Liver (tissue), 9 donors: ENCODE measurements around the gene R3HCC1L. TPM values are rescaled to one million over a fixed set of nuclear protein-coding genes. Genes with fewer than 3 reads are reported as not detected.

ENCODE experiments used
- DNase-seq: peaks from one replicate; pipeline ENCODE4 v3.0.0-alpha.2; 2017; ENCODE audit warnings: low spot score
- H3K27ac ChIP-seq, 2 donors: one replicate each; pipeline ENCODE4 v1.7.0; 2013; ENCODE audit warnings: inconsistent platforms in 2 of 2, low read length in 2 of 2, control low read depth in 1 of 2, low read depth in 1 of 2, mild to moderate bottlenecking in 1 of 2
- H3K27me3 ChIP-seq, 4 donors: one replicate each; pipeline versions ENCODE4 v1.6.1 to v1.7.0; 2013; ENCODE audit warnings: low read length in 3 of 4, inconsistent platforms in 1 of 4, mild to moderate bottlenecking in 1 of 4, moderate library complexity in 1 of 4; ENCODE audit not compliant: control insufficient read depth in 4 of 4, insufficient read depth in 4 of 4
- H3K36me3 ChIP-seq, 4 donors: one replicate each; pipeline versions ENCODE4 v1.6.1 to v1.7.0; 2013; ENCODE audit warnings: low read length in 3 of 4, mild to moderate bottlenecking in 3 of 4, low read depth in 1 of 4, moderate library complexity in 1 of 4; ENCODE audit not compliant: control insufficient read depth in 4 of 4, insufficient read depth in 3 of 4
- H3K4me1 ChIP-seq, 4 donors: one replicate each; pipeline versions ENCODE4 v1.6.1 to v1.7.0; 2013; ENCODE audit warnings: low read length in 3 of 4, mild to moderate bottlenecking in 3 of 4, moderate library complexity in 1 of 4; ENCODE audit not compliant: control insufficient read depth in 4 of 4, insufficient read depth in 4 of 4
- H3K4me3 ChIP-seq, 3 donors: one replicate each; pipeline versions ENCODE4 v1.6.1 to v1.7.0; 2013; ENCODE audit warnings: low read length in 3 of 3, control low read depth in 1 of 3, low read depth in 1 of 3, mild to moderate bottlenecking in 1 of 3
- H3K9ac ChIP-seq, 2 donors: one replicate each; pipeline ENCODE4 v1.7.0; 2013; ENCODE audit warnings: low read length in 2 of 2, mild to moderate bottlenecking in 2 of 2, moderate library complexity in 2 of 2, control low read depth in 1 of 2, low read depth in 1 of 2
- H3K9me3 ChIP-seq, 4 donors: one replicate each; pipeline versions ENCODE4 v1.6.1 to v1.7.0; 2013; ENCODE audit warnings: low read length in 3 of 4; ENCODE audit not compliant: control insufficient read depth in 4 of 4
- EGR1 ChIP-seq, 2 donors: IDR thresholded peaks; 2 replicates each; pipeline ENCODE4 v1.6.1; 2016 to 2018; ENCODE audit warnings: antibody characterized with exemption in 2 of 2, low read depth in 2 of 2
- FOXA1 ChIP-seq: IDR thresholded peaks from 2 replicates; pipeline ENCODE4 v1.6.1; 2016; ENCODE audit warnings: antibody characterized with exemption
- FOXA2 ChIP-seq: IDR thresholded peaks from 2 replicates; pipeline ENCODE4 v1.6.1; 2016; ENCODE audit warnings: antibody characterized with exemption
- GABPA ChIP-seq, 2 donors: IDR thresholded peaks in 1 of 2; conservative IDR thresholded peaks in 1 of 2; 2 replicates each; pipeline ENCODE4 v1.6.1; 2016; ENCODE audit warnings: antibody characterized with exemption in 2 of 2, mild to moderate bottlenecking in 1 of 2, moderate library complexity in 1 of 2
- HNF4A ChIP-seq, 2 donors: conservative IDR thresholded peaks; 2 replicates each; pipeline ENCODE4 v1.6.1; 2016; ENCODE audit warnings: antibody characterized with exemption in 2 of 2, mild to moderate bottlenecking in 2 of 2
- HNF4G ChIP-seq: IDR thresholded peaks from 2 replicates; pipeline ENCODE4 v1.6.1; 2016; ENCODE audit warnings: antibody characterized with exemption
- JUND ChIP-seq, 2 donors: IDR thresholded peaks; 2 replicates each; pipeline ENCODE4 v1.6.1; 2016; ENCODE audit warnings: antibody characterized with exemption in 2 of 2
- NR2F2 ChIP-seq: IDR thresholded peaks from 2 replicates; pipeline ENCODE4 v1.6.1; 2016; ENCODE audit warnings: antibody characterized with exemption
- RAD21 ChIP-seq, 2 donors: IDR thresholded peaks; 2 replicates each; pipeline ENCODE4 v1.6.1; 2016; ENCODE audit warnings: antibody characterized with exemption in 2 of 2, mild to moderate bottlenecking in 2 of 2
- RXRA ChIP-seq, 2 donors: IDR thresholded peaks; 2 replicates each; pipeline ENCODE4 v1.6.1; 2017 to 2018; ENCODE audit warnings: antibody characterized with exemption in 2 of 2, mild to moderate bottlenecking in 1 of 2
- SP1 ChIP-seq: IDR thresholded peaks from 2 replicates; pipeline ENCODE4 v1.6.1; 2018; ENCODE audit warnings: antibody characterized with exemption, mild to moderate bottlenecking
- TAF1 ChIP-seq: conservative IDR thresholded peaks from 2 replicates; pipeline ENCODE4 v1.6.1; 2016; ENCODE audit warnings: antibody characterized with exemption, mild to moderate bottlenecking
- YY1 ChIP-seq: IDR thresholded peaks from 2 replicates; pipeline ENCODE4 v1.6.1; 2016; ENCODE audit warnings: antibody characterized with exemption, mild to moderate bottlenecking
- WGBS: extraction: QIAGEN DNeasy Blood & Tissue Kit; methylation state at CpG from one replicate; pipeline ENCODE4 v1.1.7; 2013; 5-methylcytosine and 5-hydroxymethylcytosine counted together
- polyA plus RNA-seq, 2 donors: library from polyadenylated mRNA; stranded (reverse) in 1 of 2; unstranded in 1 of 2; fragments of 200-250 nt in 1 of 2; fragments of >200 nt in 1 of 2; fragmentation: Nextera tagmentation in 1 of 2; extraction: Ambion mirVana in 1 of 2; gene quantifications; one replicate each; pipeline versions ENCODE4 v1.2.1 to v1.2.3, GENCODE V29; 2013 to 2015
- total RNA-seq, 2 donors: library from RNA; depleted of rRNA; stranded (reverse); fragments of >200 nt; gene quantifications; one replicate each; pipeline ENCODE4 v1.2.3, GENCODE V29; 2014
- TF ChIP-seq, protein P1 (sequence below): fragments of 150-350 bp; IDR thresholded peaks from 2 replicates; pipeline ENCODE4 v1.5.1; 2017; ENCODE audit warnings: improper control_type of control experiment, low read depth, low read length; ENCODE audit not compliant: missing input control
- TF ChIP-seq, protein P2 (sequence below): IDR thresholded peaks from 2 replicates; pipeline ENCODE4 v1.6.1; 2016; ENCODE audit warnings: antibody characterized with exemption
- TF ChIP-seq, protein P3 (sequence below): IDR thresholded peaks from 2 replicates; pipeline ENCODE4 v1.6.1; 2016; ENCODE audit warnings: antibody characterized with exemption, mild to moderate bottlenecking
- TF ChIP-seq, protein P4 (sequence below): IDR thresholded peaks from 2 replicates; pipeline ENCODE4 v1.6.1; 2016; ENCODE audit warnings: antibody characterized with exemption
- TF ChIP-seq, protein P5 (sequence below): IDR thresholded peaks from 2 replicates; pipeline ENCODE4 v1.6.1; 2016; ENCODE audit warnings: antibody characterized with exemption
- donor health status: healthy.
- donor health status: healthy.
- donor health status: healthy.
- donor health status: healthy.
- donor health status: healthy.

Gene R3HCC1L
- total and polyA plus RNA-seq, 4 donors, result 3.2 to 11.2 (median 7.4) TPM

DNA sequence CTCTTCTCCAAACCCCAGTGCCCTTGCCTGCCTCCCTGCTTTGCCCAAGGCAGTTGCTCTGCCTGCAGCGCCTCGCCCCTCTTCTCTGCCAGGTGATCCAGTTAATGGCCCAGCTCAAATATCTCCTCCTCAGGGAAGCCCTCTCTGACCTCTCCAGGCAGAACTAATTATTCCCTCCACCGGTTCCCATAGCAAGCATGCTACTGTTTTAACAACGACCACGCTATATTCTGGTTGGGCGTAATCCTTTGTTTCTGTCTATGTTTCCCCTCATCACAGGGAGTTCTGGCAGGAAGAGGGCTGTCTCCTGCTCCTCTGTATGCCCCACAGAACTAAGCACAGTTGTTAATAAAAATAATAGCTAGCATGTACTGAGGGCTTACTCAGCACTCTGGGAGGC, 36.8 kb upstream of the R3HCC1L start:
- no peak overlapping the region for H3K4me3 ChIP-seq
- H3K9ac ChIP-seq, result no peak overlapping the region
- TF ChIP-seq SP1 (no peak), TAF1 (no peak), NR2F2 (no peak), JUND (IDR thresholded peaks at IDR 0.05) (no peak), FOXA1 (no peak), EGR1 (IDR thresholded peaks at IDR 0.05; ENCODE audit: low read depth in 2 of 2) (no peak), GABPA (IDR thresholded peaks at IDR 0.05 in 1 of 2, conservative IDR thresholded peaks at IDR 0.05 in 1 of 2) (no peak), RAD21 (IDR thresholded peaks at IDR 0.05) (no peak), FOXA2 (no peak), YY1 (no peak), HNF4A (conservative IDR thresholded peaks at IDR 0.05) (no peak), HNF4G (no peak), RXRA (IDR thresholded peaks at IDR 0.05) (no peak)
- TF ChIP-seq, protein P1, sequence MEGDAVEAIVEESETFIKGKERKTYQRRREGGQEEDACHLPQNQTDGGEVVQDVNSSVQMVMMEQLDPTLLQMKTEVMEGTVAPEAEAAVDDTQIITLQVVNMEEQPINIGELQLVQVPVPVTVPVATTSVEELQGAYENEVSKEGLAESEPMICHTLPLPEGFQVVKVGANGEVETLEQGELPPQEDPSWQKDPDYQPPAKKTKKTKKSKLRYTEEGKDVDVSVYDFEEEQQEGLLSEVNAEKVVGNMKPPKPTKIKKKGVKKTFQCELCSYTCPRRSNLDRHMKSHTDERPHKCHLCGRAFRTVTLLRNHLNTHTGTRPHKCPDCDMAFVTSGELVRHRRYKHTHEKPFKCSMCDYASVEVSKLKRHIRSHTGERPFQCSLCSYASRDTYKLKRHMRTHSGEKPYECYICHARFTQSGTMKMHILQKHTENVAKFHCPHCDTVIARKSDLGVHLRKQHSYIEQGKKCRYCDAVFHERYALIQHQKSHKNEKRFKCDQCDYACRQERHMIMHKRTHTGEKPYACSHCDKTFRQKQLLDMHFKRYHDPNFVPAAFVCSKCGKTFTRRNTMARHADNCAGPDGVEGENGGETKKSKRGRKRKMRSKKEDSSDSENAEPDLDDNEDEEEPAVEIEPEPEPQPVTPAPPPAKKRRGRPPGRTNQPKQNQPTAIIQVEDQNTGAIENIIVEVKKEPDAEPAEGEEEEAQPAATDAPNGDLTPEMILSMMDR, result no peak
- TF ChIP-seq, protein P2, sequence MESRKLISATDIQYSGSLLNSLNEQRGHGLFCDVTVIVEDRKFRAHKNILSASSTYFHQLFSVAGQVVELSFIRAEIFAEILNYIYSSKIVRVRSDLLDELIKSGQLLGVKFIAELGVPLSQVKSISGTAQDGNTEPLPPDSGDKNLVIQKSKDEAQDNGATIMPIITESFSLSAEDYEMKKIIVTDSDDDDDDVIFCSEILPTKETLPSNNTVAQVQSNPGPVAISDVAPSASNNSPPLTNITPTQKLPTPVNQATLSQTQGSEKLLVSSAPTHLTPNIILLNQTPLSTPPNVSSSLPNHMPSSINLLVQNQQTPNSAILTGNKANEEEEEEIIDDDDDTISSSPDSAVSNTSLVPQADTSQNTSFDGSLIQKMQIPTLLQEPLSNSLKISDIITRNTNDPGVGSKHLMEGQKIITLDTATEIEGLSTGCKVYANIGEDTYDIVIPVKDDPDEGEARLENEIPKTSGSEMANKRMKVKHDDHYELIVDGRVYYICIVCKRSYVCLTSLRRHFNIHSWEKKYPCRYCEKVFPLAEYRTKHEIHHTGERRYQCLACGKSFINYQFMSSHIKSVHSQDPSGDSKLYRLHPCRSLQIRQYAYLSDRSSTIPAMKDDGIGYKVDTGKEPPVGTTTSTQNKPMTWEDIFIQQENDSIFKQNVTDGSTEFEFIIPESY, result no peak
- TF ChIP-seq, protein P3, sequence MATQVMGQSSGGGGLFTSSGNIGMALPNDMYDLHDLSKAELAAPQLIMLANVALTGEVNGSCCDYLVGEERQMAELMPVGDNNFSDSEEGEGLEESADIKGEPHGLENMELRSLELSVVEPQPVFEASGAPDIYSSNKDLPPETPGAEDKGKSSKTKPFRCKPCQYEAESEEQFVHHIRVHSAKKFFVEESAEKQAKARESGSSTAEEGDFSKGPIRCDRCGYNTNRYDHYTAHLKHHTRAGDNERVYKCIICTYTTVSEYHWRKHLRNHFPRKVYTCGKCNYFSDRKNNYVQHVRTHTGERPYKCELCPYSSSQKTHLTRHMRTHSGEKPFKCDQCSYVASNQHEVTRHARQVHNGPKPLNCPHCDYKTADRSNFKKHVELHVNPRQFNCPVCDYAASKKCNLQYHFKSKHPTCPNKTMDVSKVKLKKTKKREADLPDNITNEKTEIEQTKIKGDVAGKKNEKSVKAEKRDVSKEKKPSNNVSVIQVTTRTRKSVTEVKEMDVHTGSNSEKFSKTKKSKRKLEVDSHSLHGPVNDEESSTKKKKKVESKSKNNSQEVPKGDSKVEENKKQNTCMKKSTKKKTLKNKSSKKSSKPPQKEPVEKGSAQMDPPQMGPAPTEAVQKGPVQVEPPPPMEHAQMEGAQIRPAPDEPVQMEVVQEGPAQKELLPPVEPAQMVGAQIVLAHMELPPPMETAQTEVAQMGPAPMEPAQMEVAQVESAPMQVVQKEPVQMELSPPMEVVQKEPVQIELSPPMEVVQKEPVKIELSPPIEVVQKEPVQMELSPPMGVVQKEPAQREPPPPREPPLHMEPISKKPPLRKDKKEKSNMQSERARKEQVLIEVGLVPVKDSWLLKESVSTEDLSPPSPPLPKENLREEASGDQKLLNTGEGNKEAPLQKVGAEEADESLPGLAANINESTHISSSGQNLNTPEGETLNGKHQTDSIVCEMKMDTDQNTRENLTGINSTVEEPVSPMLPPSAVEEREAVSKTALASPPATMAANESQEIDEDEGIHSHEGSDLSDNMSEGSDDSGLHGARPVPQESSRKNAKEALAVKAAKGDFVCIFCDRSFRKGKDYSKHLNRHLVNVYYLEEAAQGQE, result no peak
- TF ChIP-seq, protein P4, sequence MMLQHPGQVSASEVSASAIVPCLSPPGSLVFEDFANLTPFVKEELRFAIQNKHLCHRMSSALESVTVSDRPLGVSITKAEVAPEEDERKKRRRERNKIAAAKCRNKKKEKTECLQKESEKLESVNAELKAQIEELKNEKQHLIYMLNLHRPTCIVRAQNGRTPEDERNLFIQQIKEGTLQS, result no peak
- H3K27me3 ChIP-seq, result peaks cover 0 to 8% (median 1%) of the 10 kb centered on the region in 4 donors
- no peaks in the 10 kb centered on the region for H3K36me3 ChIP-seq
- DNase-seq, result no peak
- no peak overlapping the region for H3K27ac ChIP-seq
- 59% methylated on average over 6 of the region's 6 CpGs for WGBS
- no peaks in the 10 kb centered on the region for H3K9me3 ChIP-seq
- no peaks in the 10 kb centered on the region for H3K4me1 ChIP-seq

DNA sequence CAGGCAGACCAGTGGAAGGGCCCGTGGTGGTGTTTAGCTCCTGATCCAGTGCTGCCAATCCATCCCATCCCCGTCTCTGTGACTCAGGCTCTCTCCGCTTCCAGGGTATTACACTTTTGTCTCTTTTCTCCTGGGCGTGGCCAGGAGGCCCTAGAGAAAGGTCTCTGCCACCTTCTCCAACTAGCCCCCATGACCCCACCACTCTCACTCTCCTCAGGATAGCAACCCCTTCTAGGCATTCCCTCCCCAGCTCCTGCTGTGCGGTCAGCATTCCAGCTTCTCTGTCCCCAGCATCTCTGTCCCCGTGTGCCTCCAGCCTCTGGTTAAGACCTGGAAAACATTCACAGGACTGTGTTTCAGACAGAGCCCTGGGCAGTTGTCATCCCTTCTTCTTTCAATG, 36.2 kb upstream of the R3HCC1L start:
- Histone ChIP-seq H3K9ac (no peak overlapping the region), H3K4me1 (no peaks in the 10 kb centered on the region), H3K4me3 (no peak overlapping the region), H3K27me3 (peaks cover 0 to 8% (median 1%) of the 10 kb centered on the region in 4 donors), H3K27ac (no peak overlapping the region), H3K36me3 (no peaks in the 10 kb centered on the region), H3K9me3 (no peaks in the 10 kb centered on the region)
- DNase-seq, result no peak
- 68% methylated on average over 6 of the region's 6 CpGs for WGBS
- TF ChIP-seq, protein P5, sequence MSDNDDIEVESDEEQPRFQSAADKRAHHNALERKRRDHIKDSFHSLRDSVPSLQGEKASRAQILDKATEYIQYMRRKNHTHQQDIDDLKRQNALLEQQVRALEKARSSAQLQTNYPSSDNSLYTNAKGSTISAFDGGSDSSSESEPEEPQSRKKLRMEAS, result no peak
- TF ChIP-seq, protein P4, result no peak
- no peak for TF ChIP-seq HNF4A (conservative IDR thresholded peaks at IDR 0.05)
- no peak for TF ChIP-seq NR2F2
- TF ChIP-seq, protein P3, result no peak
- no peak for TF ChIP-seq TAF1
- TF ChIP-seq HNF4G, result no peak
- no peak for TF ChIP-seq FOXA1
- TF ChIP-seq RAD21 (IDR thresholded peaks at IDR 0.05), result no peak
- no peak for TF ChIP-seq YY1
- TF ChIP-seq, protein P2, result no peak
- TF ChIP-seq FOXA2, result no peak
- TF ChIP-seq SP1, result no peak
- no peak for TF ChIP-seq GABPA (IDR thresholded peaks at IDR 0.05 in 1 of 2, conservative IDR thresholded peaks at IDR 0.05 in 1 of 2)
